ENCODE data around the gene P3R3URF.

P3R3URF gene

DNA sequence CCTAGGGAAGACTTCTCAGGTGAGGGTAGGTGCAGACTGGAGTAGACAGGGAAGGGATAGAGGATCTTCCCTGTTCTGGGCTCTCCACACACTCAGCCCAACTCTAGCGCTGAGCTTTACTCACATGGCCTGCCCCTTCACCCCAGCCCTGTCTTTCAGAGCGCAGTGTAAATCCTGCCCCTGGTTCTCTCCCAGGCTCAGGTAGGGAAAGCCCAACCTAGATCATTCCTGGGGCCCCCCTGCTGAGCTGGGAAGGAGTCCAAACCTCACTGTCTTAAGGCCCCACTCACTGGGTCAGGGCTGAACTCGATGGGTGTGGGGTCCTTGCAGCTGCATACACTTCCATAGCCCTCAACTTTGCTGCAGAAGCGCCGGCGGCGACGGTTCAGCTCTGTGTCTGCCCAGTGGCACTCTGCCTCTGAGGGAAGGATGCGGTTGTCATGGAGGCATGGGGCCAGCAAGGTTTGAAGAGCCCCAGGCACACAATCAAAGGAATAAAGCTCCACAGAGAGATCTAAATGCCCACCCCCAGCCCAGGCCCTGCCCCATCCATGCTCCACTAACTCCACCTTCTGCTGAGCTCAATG, 17.8 kb upstream of the P3R3URF start:
- no peak for DNase-seq

DNA sequence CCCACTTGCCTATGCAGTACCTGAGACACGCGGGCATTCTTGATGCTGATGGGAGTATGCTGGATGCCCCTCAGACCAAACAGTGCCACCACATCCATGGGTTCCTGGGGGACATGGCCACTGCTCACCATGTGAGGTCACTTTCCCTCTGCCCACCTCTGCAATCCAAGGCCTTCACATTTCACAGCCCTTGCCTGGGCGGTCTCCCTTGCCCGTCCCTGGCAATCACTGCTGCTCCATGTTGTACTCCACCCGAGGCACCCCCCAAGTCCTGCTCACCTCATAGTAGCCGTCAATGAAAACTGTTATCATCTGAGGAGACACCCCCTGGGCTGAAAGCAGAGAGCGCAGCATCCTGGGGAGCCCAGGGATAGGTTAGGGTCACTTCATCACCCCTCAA, 17.0 kb upstream of the P3R3URF start:
- no peak for DNase-seq

DNA sequence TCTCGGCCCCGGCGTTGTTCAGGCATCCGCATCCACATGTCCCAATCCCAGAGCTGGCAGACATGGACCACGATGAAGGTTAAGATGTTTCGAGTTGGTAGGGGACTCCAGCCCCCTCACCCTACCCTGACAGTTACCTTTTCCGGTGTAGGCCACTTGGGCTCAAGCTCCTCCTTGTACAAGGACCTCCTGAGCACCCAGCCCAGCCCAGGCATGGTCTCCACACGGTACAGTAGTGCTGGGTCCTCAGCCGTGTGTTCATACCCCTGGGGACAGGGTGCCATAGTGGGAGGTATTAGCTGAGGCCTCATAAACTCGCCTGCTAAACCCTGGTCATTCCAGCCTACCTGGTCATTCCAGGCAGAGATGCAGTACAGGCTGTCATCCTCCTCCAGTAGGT, 15.9 kb upstream of the P3R3URF start:
- DNase-seq, result no peak

DNA sequence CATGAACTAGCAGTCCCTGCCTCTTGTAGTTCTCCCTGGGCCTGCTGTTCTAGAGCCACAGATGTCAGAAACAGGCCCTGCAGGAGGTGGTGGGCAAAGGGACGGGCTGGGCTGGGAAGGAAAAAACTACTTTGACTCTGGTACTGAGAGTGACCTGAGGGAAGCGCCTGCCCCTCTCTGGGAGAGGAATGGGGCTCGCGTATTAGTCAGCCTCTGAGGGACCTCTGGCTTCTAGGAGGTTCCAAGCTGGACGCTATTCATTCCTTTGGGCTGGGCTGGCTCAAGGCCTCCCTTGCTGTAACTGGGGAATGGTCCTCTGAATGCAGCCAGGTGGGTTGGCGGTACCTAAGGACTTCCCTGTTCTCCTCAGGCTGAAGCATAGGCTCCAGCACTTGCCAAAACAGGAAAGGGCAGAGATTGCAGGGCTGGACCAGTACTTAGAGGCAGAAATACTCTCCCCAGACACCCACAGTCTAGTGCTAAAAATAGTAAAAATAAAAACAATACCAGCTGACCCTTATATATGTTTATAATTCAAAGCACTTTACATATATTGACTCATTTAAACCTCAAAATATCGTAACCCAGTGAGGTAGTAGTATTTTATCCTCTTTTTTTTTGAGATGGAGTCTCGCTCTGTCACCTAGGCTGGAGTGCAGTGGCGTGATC, 14.9 kb upstream of the P3R3URF start:
- no peak for DNase-seq

DNA sequence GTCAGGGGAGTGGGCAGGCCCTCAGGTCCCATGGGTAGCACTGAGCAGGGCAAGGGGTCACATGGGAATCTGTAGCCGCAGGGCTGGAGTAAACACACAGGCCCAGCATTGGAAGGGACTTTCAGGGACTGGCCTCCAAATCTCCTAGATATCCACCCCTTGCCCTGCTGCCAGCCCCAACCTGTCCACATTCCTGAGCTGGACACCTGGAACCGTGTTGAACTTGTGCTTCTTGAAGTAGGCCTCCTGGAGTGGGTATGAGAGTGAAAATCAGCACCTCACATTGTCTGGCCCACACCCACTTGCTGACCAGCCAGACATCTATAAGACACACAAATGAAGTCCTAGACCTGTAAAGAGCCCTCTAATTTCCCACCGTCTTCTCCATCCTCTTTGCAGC, 14.3 kb upstream of the P3R3URF start:
- DNase-seq, result no peak

DNA sequence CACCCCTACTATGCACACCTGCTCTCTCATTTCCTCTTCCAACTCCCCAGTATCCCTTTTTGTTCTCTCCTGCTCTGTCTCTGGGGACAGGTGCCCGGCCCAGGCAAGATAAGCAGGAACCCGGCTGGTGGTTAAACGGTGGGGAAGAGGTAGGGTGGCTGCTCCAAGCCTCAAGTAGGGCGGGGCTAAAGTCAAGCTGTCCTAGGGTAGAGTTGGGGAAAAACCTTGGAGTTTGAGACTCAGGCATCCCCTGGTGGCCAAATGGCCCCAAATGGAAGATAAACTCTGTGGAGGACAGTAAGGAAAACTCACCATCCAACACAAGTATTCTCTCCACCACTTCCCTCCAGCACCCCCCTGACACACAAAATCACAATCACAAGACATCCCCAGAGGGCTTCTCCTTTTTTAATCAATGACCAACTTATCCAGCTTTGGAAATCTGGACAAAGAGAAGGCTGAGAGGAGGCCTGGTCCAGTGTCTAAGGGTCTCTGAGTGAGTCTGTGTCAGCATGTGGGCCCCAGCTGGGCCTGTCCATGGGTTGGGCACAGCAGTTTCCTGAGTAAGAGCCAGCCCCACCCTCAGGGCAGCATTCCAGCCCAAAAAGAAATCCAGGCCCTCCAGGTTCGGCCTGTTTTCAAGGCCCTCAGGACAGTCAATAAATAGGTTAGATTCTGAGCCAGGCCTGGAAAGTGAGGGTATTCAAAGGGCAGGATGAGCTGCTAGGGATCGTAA, 12.2 kb upstream of the P3R3URF start:
- DNase-seq, result no peak

DNA sequence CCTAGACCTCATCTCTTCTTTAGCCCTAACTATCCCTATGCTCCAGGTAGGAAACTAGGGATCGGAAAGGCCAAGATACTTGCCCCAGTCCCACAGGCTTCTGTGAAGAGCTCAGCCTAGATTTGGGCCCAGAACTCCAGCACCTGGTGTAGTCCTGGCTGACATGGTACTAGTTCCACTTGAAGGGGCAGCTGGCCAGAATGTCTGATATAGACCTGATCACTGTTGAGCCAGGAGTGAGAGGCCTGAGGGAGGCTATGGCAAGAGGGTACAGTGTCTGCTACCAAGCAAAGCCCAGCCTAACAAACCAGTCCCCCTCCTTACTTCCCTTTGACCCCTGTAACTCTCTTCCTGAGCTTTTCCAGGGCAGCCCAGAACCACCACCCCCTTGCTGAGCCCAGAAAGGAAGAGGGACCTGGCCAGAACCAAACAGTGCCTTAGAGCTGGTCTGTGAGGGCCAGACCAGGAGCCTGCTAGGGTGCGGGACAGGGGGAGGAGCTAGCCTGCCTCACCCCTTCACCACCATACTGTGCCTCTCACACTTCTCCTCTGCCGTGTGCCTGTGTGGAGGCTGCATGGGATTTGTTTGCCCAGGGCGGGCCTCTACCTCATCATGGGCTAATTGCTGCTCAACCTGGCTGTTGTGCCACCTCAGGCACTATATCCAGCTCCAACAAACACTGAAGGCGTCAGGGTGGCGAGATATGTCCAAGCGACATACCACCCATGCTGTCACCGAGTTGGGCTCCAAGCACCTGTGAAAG, 11.0 kb upstream of the P3R3URF start:
- DNase-seq, result peak in 1 of 2 experiments; percentile 45

DNA sequence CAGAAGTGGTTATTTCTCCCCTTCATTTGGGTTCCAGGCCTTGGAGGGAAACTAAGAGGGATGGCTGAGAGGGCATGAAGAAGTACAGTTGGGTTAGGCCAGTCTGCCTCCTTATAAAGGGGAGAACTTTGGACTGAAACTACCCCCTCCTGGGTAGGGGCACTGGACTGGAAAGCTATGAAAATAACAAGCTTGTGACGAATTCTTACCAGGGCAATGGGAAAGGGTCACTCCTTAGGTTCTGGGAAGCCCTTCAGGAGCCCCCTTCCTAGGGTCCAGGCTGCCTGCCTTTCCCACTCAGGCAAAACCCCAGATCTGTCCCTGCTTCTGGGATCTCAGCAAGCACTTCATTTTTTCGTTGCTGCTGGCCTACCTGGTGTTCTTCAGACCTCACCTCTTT, 9.8 kb upstream of the P3R3URF start:
- DNase-seq, result no peak

DNA sequence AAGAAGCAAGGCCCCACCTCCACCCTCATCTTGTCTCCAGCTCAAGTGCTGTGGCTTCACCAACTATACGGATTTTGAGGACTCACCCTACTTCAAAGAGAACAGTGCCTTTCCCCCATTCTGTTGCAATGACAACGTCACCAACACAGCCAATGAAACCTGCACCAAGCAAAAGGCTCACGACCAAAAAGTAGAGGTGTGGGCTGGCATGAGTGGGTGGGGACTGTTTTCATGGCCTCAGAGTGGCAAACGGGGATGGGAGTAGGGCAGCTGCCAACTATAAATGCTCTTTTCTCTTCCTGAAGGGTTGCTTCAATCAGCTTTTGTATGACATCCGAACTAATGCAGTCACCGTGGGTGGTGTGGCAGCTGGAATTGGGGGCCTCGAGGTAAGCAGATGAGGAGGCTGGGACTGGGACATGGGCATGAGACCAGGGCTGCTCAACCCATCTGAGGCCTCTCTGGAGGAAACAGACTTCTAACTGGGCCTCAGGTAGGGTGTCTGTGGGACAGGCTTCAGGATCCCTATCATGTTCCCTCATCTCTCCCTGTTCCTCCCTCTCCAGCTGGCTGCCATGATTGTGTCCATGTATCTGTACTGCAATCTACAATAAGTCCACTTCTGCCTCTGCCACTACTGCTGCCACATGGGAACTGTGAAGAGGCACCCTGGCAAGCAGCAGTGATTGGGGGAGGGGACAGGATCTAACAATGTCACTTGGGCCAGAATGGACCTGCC, 8.8 kb upstream of the P3R3URF start:
- DNase-seq, result no peak

DNA sequence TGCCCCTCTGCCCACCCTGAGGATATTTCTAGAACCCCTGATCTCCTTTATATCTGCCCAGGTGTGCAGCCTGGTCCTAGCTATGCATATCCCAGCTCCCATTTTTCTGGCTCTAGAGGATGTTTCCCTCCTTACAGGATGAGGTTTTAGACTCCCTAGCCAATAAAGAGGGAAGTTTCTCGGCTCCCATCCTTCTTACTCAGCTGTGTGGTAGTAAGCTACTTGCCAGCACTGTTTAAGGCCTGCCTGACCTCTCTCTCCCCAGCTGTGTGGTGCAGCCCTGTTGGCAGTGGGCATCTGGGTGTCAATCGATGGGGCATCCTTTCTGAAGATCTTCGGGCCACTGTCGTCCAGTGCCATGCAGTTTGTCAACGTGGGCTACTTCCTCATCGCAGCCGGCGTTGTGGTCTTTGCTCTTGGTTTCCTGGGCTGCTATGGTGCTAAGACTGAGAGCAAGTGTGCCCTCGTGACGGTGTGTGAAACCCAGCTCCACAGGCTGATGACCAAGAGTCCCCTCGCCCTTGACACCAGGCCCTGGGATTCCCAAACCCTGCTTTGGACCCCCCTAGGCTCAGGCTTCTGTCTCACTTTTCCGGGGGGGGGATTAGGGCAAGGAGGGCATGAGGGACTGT, 7.8 kb upstream of the P3R3URF start:
- no peak for DNase-seq

DNA sequence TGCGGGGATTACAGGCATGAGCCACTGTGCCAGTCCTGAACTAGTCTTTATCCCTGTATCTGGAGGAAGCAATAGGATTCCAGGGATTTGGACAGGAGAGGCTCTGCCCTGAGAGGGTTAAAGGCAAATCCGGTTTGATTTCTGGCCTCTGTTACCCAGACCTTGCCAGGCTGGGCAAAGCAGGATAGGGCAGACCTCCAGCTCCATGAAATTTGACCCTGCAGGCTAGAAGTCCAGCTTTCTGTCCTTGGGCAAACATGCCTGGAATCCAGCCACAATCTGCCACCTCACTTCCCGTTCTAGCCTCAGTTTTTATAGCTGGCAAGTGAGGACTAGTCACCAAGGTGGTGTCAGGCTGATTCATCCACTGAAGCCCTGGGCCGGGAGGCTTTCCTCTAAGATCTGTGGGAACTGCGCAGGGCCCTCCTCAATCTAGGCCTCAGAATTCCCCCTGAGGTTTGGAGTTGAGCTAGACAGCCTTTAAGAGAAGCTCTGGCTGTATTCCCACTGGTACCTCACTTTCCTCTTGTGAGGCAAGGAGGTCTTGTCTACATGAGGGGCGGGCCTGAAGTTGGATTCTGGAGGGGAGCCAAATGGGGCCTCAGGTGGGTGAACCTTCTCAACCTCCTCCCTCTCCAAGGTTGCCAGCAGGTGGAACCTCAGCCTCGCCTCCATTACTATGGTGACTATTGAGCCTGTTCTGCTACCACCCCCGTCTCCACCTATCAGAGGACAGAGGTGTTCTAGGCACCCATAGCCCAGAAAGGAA, 7.0 kb upstream of the P3R3URF start:
- peak in 1 of 2 experiments; percentile 40 for DNase-seq

DNA sequence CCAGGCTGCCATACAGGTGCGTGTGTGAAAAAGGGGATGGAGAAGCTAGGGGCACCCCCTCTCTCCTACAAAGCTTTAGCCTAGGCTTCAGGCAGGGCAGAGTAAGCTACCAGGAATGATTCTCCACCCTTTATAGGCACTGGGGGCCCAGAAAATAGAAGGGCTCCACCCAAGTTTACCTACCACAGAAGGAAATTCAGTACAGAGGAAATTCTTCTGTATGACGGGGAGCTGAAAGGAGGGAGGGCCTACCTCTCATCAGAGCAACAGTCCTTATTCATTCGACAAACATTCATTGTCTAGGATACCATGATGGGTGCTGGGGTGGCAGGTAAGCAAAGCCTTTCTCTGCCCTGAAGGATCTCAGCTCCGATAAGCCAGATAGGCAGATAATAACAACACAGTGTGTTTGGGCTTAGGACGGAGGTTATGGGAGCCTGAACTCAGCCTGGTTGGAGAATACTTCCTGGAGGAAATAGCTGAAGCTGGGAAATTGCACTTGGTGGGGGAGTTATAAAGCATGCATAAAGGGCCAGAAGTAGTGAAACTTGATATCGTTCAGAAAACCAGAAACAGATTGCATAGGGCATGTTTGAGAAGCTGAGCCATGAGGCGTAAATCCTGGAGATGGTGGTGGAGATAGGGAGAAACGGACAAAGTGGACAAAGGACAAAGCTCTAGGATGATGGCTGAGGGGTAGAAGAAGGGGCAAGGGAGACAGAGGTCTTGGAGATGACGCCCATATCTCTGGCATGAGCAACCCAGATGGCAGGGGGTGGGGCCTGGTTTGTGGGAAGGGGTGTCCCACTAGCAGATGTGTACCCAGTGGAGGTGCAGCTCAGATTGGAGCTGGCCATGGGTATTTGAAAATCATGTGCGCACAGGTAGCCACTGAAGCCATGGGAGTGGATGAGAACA, 5.3 kb upstream of the P3R3URF start:
- no peak for DNase-seq

DNA sequence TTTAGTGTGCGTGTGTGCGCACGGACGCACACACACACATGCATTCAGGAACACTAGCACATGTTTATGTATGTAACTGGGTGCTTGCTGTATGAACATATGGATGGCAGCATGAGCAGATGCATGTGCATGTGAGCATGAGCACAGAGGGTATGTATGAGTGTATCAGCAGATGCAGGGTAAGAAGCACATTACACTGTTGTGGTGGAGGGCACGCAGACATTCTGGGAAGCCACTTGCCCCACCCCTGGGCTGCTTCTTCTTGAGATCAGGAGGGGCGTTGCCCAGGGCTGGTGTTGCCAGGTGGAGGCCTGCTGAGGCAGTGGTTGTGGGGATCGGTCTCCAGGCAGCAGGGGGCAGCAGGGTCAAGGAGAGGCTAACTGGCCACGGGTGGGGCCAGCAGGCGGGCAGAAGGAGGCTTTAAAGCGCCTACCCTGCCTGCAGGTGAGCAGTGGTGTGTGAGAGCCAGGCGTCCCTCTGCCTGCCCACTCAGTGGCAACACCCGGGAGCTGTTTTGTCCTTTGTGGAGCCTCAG, 3.9 kb upstream of the P3R3URF start:
- DNase-seq, result peak; percentile 13 to 69

DNA sequence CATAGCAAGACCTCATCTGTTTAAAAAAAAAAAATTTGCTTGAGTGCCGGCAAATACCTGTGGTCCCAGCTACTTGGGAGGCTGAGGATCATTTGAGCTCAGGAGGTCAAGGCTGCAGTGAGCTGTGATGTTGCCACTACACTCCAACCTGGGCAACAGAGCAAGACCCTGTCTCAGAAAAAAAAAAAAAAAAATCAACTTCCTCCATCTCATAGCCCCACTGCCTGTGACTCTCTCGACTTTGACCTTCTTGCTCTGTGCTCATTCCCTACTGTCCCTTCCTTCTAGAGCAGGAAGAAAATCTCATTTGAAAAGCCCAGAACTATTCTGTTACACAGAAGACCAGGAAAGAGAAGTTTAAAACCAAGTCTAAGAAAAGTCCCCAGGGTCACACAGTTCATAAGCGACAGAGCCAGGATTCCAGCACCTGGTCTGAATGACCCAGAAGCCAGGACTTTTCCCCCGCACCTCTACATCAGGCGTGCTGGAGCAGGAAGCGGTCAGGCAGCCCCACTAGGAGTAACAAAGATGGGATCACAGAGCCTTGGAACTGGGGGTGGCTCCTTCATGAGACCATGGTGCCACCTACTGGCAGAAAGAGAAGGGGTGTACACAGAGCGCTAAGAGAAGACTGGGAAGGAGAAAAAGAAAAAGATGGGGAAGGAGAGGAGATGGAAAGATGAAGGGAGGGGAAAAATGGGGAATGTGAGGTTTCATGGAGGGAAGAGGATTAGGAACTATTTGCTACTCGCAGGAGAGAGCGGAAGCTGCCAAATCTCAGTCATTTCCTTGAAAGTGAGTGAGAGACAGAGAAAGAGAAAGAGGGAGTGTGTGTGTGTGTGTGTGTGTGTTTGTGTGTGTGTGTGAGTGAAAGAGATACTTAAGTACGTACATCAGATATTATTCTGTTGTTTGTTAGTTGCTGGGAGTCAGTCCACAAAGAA, 3.1 kb upstream of the P3R3URF start:
- peak; percentile 87 to 97 for DNase-seq

DNA sequence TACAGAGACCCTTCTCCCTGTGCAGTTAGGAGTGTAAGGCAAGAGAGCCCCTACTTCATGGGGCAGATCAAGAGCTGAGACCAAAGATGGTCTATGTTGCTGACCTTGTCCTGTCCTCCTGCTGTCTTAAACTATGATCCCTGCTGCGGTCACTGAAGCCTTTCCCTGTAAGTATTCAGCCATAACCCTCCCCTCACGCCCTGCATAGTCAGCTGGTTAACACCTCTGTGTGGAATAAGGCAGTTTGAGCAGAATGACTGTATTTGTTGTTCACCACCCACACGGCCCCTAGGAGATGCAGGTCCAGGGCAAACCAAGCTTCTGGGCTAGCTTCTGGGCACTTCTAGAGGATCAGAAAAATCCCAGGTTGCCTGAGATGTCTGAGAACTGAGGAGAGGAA, 1.0 kb downstream of the P3R3URF start:
- no peak for DNase-seq

DNA sequence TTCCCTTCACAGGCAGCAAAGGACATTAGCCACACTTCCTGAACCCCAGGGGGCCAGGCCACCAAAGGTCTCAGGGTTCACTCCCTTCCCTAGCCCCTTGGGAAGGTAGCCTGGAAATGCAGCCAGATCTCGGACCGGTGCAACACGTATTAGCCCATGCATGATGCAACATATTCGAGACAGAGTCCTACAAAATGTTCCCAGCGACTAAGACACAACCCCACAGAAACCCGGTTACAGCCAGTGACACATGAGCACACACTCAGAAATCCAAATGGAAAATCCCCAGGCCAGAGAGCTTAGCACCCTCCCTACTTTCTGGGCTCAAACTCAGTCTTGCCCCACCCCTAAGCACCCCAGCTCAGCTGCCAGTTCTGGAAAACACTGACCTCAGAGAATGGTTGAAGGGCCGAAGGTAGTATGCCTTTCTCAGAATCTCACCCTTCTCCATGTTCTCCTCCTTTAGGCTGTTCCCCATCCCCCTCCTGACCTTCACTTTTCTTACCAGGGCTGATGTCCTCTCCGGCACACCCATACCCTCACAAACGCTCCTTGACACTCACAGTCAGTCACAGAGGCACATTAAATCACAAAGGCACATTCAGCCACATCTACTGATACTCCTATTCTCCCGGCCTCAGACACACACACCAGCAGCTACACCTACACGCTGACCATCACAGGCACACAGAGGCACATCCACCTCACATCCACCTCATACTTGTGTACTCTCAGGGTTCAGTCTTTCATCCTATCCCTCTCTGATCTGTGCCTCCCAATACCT, 1.6 kb downstream of the P3R3URF start, which contains the start of gene TSPAN1:
TSPAN1 (plus strand) TSS at position 640 of the 784 bp plus-strand sequence. CDS start 6,021 bp downstream, outside the sequence.
- DNase-seq, result no peak

DNA sequence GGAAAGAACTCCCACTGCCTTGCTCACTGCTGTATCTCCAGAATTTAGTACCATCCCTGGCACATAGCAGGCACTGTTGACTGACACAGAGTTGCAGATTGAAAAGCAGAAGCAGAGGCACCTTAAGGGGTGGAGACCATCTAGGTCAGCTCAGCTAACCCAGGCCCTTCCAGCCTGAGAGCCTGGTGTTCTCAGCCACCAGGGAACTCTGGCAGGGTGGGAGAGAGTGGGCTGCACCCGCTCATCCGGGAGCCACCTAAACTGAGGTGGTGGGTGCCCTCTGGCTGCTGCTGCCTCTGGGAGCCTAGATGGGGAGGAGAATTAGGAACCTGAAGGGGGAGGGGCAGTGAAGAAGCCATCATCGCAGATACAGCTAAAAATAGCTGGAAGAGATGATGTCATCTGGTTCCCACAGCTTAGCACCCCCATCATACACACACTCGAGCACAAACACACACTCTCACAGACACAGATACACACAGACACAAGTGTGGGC, 2.9 kb downstream of the P3R3URF start:
- peak in 1 of 2 experiments; percentile 19 for DNase-seq

DNA sequence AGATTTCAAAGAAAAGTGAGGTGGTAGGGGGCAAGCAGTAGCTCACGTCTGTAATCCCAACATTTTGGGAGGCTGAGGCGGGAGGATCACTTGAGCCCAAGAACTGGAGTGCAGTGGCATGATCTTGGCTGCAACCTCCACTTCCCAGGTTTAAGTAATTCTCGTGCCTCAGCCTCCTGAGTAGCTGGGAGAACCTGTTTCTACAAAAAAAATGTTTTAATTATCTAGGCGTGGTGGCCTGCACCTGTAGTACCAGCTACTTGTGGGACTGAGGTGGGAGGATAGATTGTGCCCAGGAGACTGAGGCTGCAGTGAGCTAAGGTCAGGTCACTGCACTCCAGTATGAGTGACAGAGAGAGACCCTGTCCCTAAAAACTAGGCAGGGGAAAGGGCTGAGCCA, 4.0 kb downstream of the P3R3URF start:
- DNase-seq, result no peak

All from NCI-H526 (cell line).